IPS-15b (cell line): ENCODE measurements around the gene AGMO.
"Not testable (repeated sequence)": the region's sequence is repeated elsewhere in the genome, so short reads cannot be mapped to it uniquely, and the experiment has no call there.

Source experiments
- H3K27me3 ChIP-seq: one replicate; pipeline ENCODE4 v1.6.1; 2013; ENCODE audit warnings: low read length; ENCODE audit not compliant: control insufficient read depth, insufficient read depth
- H3K36me3 ChIP-seq: one replicate; pipeline ENCODE4 v1.6.1; 2013; ENCODE audit warnings: low read length; ENCODE audit not compliant: control insufficient read depth, insufficient read depth
- H3K4me1 ChIP-seq: one replicate; pipeline ENCODE4 v1.6.1; 2013; ENCODE audit warnings: mild to moderate bottlenecking, low read length; ENCODE audit not compliant: control insufficient read depth, insufficient read depth
- H3K4me3 ChIP-seq: one replicate; pipeline ENCODE4 v1.5.1; 2013; ENCODE audit warnings: low read depth, low read length
- H3K9ac ChIP-seq: one replicate; pipeline ENCODE4 v1.6.1; 2013; ENCODE audit warnings: low read depth, mild to moderate bottlenecking, low read length
- H3K9me3 ChIP-seq: one replicate; pipeline ENCODE4 v1.6.1; 2013; ENCODE audit warnings: mild to moderate bottlenecking, low read length; ENCODE audit not compliant: control insufficient read depth, insufficient read depth

Gene AGMO

GRCh38 chr7:15525652-15526263 lies 36.1 kb downstream of the AGMO start:
- Histone ChIP-seq H3K4me1 (no peaks in the 10 kb centered on the region), H3K27me3 (no peaks in the 10 kb centered on the region), H3K36me3 (no peaks in the 10 kb centered on the region), H3K9me3 (no peaks in the 10 kb centered on the region), H3K4me3 (no peak overlapping the region), H3K9ac (no peak overlapping the region)

- Histone ChIP-seq H3K27me3 (no peaks in the 10 kb centered on the region), H3K9me3 (no peaks in the 10 kb centered on the region), H3K4me1 (no peaks in the 10 kb centered on the region), H3K9ac (no peak overlapping the region), H3K4me3 (no peak overlapping the region), H3K36me3 (no peaks in the 10 kb centered on the region)
These were observed 37.7 kb downstream of the AGMO start for GRCh38 chr7:15524077-15524476.

- H3K27me3 ChIP-seq, H3K36me3 ChIP-seq, H3K9ac ChIP-seq, H3K9me3 ChIP-seq, H3K4me3 ChIP-seq, H3K4me1 ChIP-seq: not testable (repeated sequence)
These were observed 44.0 kb downstream of the AGMO start for GRCh38 chr7:15517865-15518264.

- Histone ChIP-seq H3K9ac (no peak overlapping the region), H3K27me3 (no peaks in the 10 kb centered on the region), H3K4me3 (no peak overlapping the region), H3K9me3 (no peaks in the 10 kb centered on the region), H3K36me3 (no peaks in the 10 kb centered on the region), H3K4me1 (peaks cover 10% of the 10 kb centered on the region)
These were observed 46.6 kb downstream of the AGMO start for GRCh38 chr7:15515252-15515651.

GRCh38 chr7:15508258-15508657 lies 53.6 kb downstream of the AGMO start:
- Histone ChIP-seq H3K4me3 (no peak overlapping the region), H3K9ac (no peak overlapping the region), H3K27me3 (no peaks in the 10 kb centered on the region), H3K36me3 (no peaks in the 10 kb centered on the region), H3K9me3 (no peaks in the 10 kb centered on the region), H3K4me1 (no peaks in the 10 kb centered on the region)

- Histone ChIP-seq H3K9ac (no peak overlapping the region), H3K9me3 (no peaks in the 10 kb centered on the region), H3K27me3 (no peaks in the 10 kb centered on the region), H3K4me1 (no peaks in the 10 kb centered on the region), H3K4me3 (no peak overlapping the region), H3K36me3 (no peaks in the 10 kb centered on the region)
These were observed 54.1 kb downstream of the AGMO start for GRCh38 chr7:15507708-15508107.

GRCh38 chr7:15507171-15507570 lies 54.6 kb downstream of the AGMO start:
- no peaks in the 10 kb centered on the region for H3K4me1 ChIP-seq
- H3K9ac ChIP-seq, result no peak overlapping the region
- H3K4me3 ChIP-seq, result no peak overlapping the region
- no peaks in the 10 kb centered on the region for H3K9me3 ChIP-seq
- no peaks in the 10 kb centered on the region for H3K27me3 ChIP-seq
- H3K36me3 ChIP-seq, result no peaks in the 10 kb centered on the region

- Histone ChIP-seq H3K9me3 (no peaks in the 10 kb centered on the region), H3K9ac (no peak overlapping the region), H3K36me3 (no peaks in the 10 kb centered on the region), H3K27me3 (no peaks in the 10 kb centered on the region), H3K4me3 (no peak overlapping the region), H3K4me1 (no peaks in the 10 kb centered on the region)
These were observed 56.1 kb downstream of the AGMO start for GRCh38 chr7:15505761-15506160.

GRCh38 chr7:15504351-15504750 lies 57.5 kb downstream of the AGMO start:
- no peaks in the 10 kb centered on the region for H3K4me1 ChIP-seq
- no peaks in the 10 kb centered on the region for H3K36me3 ChIP-seq
- no peaks in the 10 kb centered on the region for H3K27me3 ChIP-seq
- no peak overlapping the region for H3K9ac ChIP-seq
- H3K4me3 ChIP-seq, result no peak overlapping the region
- H3K9me3 ChIP-seq, result no peaks in the 10 kb centered on the region

GRCh38 chr7:15503603-15504290 lies 58.1 kb downstream of the AGMO start:
- Histone ChIP-seq H3K36me3 (no peaks in the 10 kb centered on the region), H3K9me3 (no peaks in the 10 kb centered on the region), H3K4me1 (no peaks in the 10 kb centered on the region), H3K9ac (no peak overlapping the region), H3K4me3 (no peak overlapping the region), H3K27me3 (no peaks in the 10 kb centered on the region)

GRCh38 chr7:15498465-15498864 lies 63.4 kb downstream of the AGMO start:
- Histone ChIP-seq H3K36me3 (no peaks in the 10 kb centered on the region), H3K4me1 (no peaks in the 10 kb centered on the region), H3K27me3 (no peaks in the 10 kb centered on the region), H3K9me3 (no peaks in the 10 kb centered on the region), H3K9ac (no peak overlapping the region), H3K4me3 (no peak overlapping the region)

GRCh38 chr7:15495170-15495569 lies 66.6 kb downstream of the AGMO start:
- Histone ChIP-seq H3K4me1 (no peaks in the 10 kb centered on the region), H3K4me3 (no peak overlapping the region), H3K36me3 (no peaks in the 10 kb centered on the region), H3K27me3 (no peaks in the 10 kb centered on the region), H3K9me3 (no peaks in the 10 kb centered on the region), H3K9ac (no peak overlapping the region)
